ENCODE measurements around the gene CTSL.

DNA sequence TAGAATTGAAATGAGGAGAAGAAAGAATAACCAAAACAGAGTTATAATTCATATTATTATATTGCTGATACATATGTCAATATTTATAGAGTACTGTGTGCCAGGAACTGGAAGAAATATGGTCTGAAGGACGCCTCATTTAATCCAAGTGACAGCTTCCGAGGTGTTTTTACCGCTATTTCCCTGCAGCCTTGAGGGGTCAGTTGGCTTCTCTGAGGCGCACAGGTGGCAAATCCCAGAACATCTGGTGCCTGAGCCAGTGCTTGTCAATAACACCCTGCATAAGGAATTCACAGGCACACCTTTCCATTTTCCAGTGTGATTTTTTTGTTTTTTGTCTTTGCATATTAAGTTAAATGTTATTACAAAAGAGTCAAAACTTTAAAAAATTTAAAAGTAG lies 43.3 kb upstream of the CTSL start:
- TF ChIP-seq EZH2 (IDR thresholded peaks at IDR 0.05; ENCODE audit: insufficient read depth, poor library complexity, severe bottlenecking): no peak
- TF ChIP-seq EZH2phosphoT487 (IDR thresholded peaks at IDR 0.05; ENCODE audit: insufficient read depth, low read depth): no peak

Measured in GM23248 (cell line).